Chondrocyte (in vitro differentiated cells): ENCODE results near the gene ARHGEF26. TPM values are rescaled to one million over a fixed set of nuclear protein-coding genes. Genes with fewer than 3 reads are reported as not detected.

Experiments used
- DNase-seq: peaks from one replicate; pipeline ENCODE4 v3.0.0; 2021; ENCODE audit warnings: mixed read lengths, low spot score
- H3K27ac Mint-ChIP-seq: one replicate; pipeline ENCODE4 v1.8.0; 2021; ENCODE audit warnings: mild to moderate bottlenecking, moderate library complexity, mixed read lengths; ENCODE audit not compliant: unreplicated experiment
- H3K27me3 Mint-ChIP-seq: 2 replicates; pipeline ENCODE4 v1.8.0; 2021; ENCODE audit warnings: low read depth, mixed read lengths
- H3K36me3 Mint-ChIP-seq: 2 replicates; pipeline ENCODE4 v1.8.0; 2021; ENCODE audit warnings: low read depth, mixed read lengths
- H3K4me1 Mint-ChIP-seq: 2 replicates; pipeline ENCODE4 v1.8.0; 2021; ENCODE audit warnings: low read depth, mild to moderate bottlenecking, mixed read lengths
- H3K4me3 Mint-ChIP-seq: one replicate; pipeline ENCODE4 v1.8.0; 2021; ENCODE audit warnings: mild to moderate bottlenecking, moderate library complexity, mixed read lengths; ENCODE audit not compliant: unreplicated experiment
- H3K9me3 Mint-ChIP-seq: 2 replicates; pipeline ENCODE4 v1.8.0; 2021; ENCODE audit warnings: low read depth, mixed read lengths
- total RNA-seq: library from RNA; stranded (reverse); gene quantifications from 3 replicates; pipeline ENCODE4 v1.2.1, GENCODE V29; 2021
- TF ChIP-seq, protein P1 (sequence below): fragments of 200-600 bp; sonication (generic); IDR thresholded peaks from 2 replicates; pipeline ENCODE4 v1.5.0; 2021; ENCODE audit warnings: antibody characterized with exemption, mild to moderate bottlenecking, moderate library complexity

The ARHGEF26 gene
- total RNA-seq, 1 donor from 2014 or later = 3.5 TPM

GRCh38 chr3:154194877-154195276 lies 73.7 kb downstream of the ARHGEF26 start:
- no peak overlapping the region for H3K27ac Mint-ChIP-seq
- peaks cover 7% of the 10 kb centered on the region for H3K4me1 Mint-ChIP-seq
- H3K4me3 Mint-ChIP-seq = no peak overlapping the region
- TF ChIP-seq, protein P1, sequence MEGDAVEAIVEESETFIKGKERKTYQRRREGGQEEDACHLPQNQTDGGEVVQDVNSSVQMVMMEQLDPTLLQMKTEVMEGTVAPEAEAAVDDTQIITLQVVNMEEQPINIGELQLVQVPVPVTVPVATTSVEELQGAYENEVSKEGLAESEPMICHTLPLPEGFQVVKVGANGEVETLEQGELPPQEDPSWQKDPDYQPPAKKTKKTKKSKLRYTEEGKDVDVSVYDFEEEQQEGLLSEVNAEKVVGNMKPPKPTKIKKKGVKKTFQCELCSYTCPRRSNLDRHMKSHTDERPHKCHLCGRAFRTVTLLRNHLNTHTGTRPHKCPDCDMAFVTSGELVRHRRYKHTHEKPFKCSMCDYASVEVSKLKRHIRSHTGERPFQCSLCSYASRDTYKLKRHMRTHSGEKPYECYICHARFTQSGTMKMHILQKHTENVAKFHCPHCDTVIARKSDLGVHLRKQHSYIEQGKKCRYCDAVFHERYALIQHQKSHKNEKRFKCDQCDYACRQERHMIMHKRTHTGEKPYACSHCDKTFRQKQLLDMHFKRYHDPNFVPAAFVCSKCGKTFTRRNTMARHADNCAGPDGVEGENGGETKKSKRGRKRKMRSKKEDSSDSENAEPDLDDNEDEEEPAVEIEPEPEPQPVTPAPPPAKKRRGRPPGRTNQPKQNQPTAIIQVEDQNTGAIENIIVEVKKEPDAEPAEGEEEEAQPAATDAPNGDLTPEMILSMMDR = no peak
- no peak for DNase-seq
- peaks cover 15% of the 10 kb centered on the region for H3K9me3 Mint-ChIP-seq
- H3K27me3 Mint-ChIP-seq = no peaks in the 10 kb centered on the region
- peaks cover 4% of the 10 kb centered on the region for H3K36me3 Mint-ChIP-seq

DNA sequence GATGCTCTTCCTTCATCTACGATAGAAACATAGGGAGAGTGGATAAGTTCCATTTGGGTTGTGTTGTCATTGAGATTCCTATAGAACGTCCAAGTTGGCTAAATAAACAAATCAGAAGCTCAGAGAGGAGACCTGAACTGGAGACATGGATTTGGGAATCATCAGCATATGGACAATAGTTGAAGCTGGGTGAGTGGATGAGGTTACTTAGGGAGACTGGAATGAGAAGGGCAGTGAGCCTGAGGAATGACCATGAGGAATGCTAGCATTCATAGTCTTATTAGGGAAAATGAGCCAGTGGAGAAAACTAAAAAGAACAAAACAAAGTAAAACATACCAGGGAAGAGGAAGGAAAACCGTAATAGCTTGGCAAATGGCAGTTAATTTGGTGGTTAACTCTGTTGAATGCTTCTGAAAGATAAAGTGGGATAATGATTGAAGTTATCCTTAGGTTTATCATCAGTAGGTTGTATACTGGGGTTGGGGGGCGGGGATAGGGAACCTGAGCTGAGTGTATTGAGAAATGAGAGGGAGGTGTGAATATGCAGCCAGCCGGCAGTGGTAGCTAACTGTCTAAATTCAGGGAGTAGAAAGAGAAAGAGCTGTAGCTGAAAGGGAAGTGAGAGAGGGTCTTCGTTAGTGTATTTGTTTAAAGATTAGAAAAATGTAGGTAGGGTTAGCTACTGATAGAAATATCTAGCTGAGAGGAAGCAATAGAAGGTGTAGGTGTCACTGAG lies 74.6 kb downstream of the ARHGEF26 start:
- DNase-seq = no peak
- H3K27me3 Mint-ChIP-seq = no peaks in the 10 kb centered on the region
- peaks cover 7% of the 10 kb centered on the region for H3K4me1 Mint-ChIP-seq
- no peak overlapping the region for H3K27ac Mint-ChIP-seq
- H3K4me3 Mint-ChIP-seq = no peak overlapping the region
- peaks cover 18% of the 10 kb centered on the region for H3K9me3 Mint-ChIP-seq
- TF ChIP-seq, protein P1 = no peak
- H3K36me3 Mint-ChIP-seq = peaks cover 6% of the 10 kb centered on the region

DNA sequence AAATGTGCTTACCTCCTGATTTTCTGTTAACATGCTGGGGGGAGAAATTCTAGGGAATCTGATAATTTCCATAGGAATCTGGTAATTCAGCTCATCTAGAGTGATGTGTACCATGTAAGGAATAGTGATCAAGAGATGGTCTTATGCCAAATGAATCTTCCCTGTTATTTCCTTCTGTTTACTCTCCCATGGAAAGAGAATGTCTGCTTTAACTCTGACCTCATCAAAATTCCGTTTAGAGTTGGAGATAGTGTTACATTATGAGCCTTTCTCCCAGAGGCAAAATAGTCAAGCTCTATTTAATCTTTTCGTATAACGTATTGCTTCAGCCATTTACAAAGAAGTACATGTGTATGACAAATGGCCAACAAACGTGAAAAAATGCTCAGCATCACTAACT lies 76.6 kb downstream of the ARHGEF26 start:
- peaks cover 6% of the 10 kb centered on the region for H3K36me3 Mint-ChIP-seq

DNA sequence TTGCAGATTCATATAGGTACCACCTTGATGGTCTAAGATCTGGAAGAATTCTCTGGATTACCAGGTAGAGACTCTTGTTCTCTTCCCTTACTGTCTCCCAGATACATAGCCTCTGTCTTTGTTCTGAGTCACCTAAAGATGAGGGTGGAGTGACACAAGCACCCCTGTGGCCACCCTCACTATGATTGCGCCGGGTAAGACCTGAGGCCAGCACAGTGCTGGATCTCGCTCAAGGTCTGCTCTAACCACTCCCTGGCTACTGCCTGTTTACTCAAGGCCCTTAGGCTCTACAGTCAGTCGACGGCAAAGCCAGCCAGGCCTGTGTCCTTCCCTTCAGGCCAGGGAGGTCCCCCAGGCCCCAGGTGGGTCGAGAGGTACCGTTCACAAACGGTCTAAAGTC lies 88.3 kb downstream of the ARHGEF26 start:
- Mint-ChIP-seq H3K4me3 (no peak overlapping the region), H3K9me3 (peaks cover 24% of the 10 kb centered on the region), H3K27me3 (no peaks in the 10 kb centered on the region), H3K36me3 (peaks cover 15% of the 10 kb centered on the region), H3K4me1 (no peaks in the 10 kb centered on the region), H3K27ac (no peak overlapping the region)
- DNase-seq = no peak
- TF ChIP-seq, protein P1 = no peak

More for the DNA sequence above, 76.6 kb downstream of the ARHGEF26 start:
- H3K4me3 Mint-ChIP-seq = no peak overlapping the region
- DNase-seq = no peak
- H3K4me1 Mint-ChIP-seq = peaks cover 7% of the 10 kb centered on the region
- H3K9me3 Mint-ChIP-seq = peaks cover 20% of the 10 kb centered on the region
- no peaks in the 10 kb centered on the region for H3K27me3 Mint-ChIP-seq
- TF ChIP-seq, protein P1 = no peak
- H3K27ac Mint-ChIP-seq = no peak overlapping the region

- no peak overlapping the region for H3K4me3 Mint-ChIP-seq
- H3K27me3 Mint-ChIP-seq = no peaks in the 10 kb centered on the region
- DNase-seq = no peak
- TF ChIP-seq, protein P1 = no peak
- H3K27ac Mint-ChIP-seq = no peak overlapping the region
- H3K9me3 Mint-ChIP-seq = peaks cover 13% of the 10 kb centered on the region
- peaks cover 11% of the 10 kb centered on the region for H3K36me3 Mint-ChIP-seq
- H3K4me1 Mint-ChIP-seq = no peaks in the 10 kb centered on the region
Observed at GRCh38 chr3:154210986-154211385, 89.8 kb downstream of the ARHGEF26 start.
